Astrocyte (in vitro differentiated cells and primary cell): ENCODE measurements around the gene CTNNA2. TPM values are rescaled to one million over a fixed set of nuclear protein-coding genes. Genes with fewer than 3 reads are reported as not detected.

ENCODE experiments used
- DNase-seq: peaks from one replicate; pipeline ENCODE4 v3.0.0-alpha.2; 2010; ENCODE audit warnings: low read depth
- FAIRE-seq: peaks from 2 replicates; lab custom pipeline; 2011; peaks lifted over from hg19 to GRCh38; lab: Jason Lieb, UNC
- H2AFZ ChIP-seq: 2 replicates; pipeline ENCODE4 v1.6.0; 2012; ENCODE audit warnings: low read depth, low read length, inconsistent platforms
- H3K27ac ChIP-seq: 2 replicates; pipeline ENCODE4 v1.5.1; 2011; ENCODE audit warnings: low read depth, low read length, inconsistent platforms
- H3K27me3 ChIP-seq: 2 replicates; pipeline ENCODE4 v1.6.0; 2011; ENCODE audit warnings: low read length, inconsistent platforms; ENCODE audit not compliant: insufficient read depth
- H3K36me3 ChIP-seq: 2 replicates; pipeline ENCODE4 v1.5.1; 2011; ENCODE audit warnings: low read length, inconsistent platforms; ENCODE audit not compliant: insufficient read depth
- H3K4me1 ChIP-seq: 2 replicates; pipeline ENCODE4 v1.5.1; 2011; ENCODE audit warnings: low read length, inconsistent platforms; ENCODE audit not compliant: insufficient read depth
- H3K4me2 ChIP-seq: 2 replicates; pipeline ENCODE4 v1.6.0; 2012; ENCODE audit warnings: low read length, inconsistent platforms
- H3K4me3 ChIP-seq: 2 replicates; pipeline ENCODE4 v1.5.1; 2011; ENCODE audit warnings: low read depth, mild to moderate bottlenecking, low read length, inconsistent platforms; ENCODE audit not compliant: insufficient read depth
- H3K79me2 ChIP-seq: 2 replicates; pipeline ENCODE4 v1.6.0; 2012; ENCODE audit warnings: mild to moderate bottlenecking, low read length, inconsistent platforms; ENCODE audit not compliant: insufficient read depth
- H3K9ac ChIP-seq: 2 replicates; pipeline ENCODE4 v1.6.0; 2012; ENCODE audit warnings: mild to moderate bottlenecking, low read length, inconsistent platforms
- H3K9me3 ChIP-seq: 2 replicates; pipeline ENCODE4 v1.5.1; 2012; ENCODE audit warnings: low read depth, mild to moderate bottlenecking, low read length, inconsistent platforms; ENCODE audit not compliant: insufficient read depth
- H4K20me1 ChIP-seq: 2 replicates; pipeline ENCODE4 v1.6.0; 2012; ENCODE audit warnings: low read length, inconsistent platforms; ENCODE audit not compliant: insufficient read depth
- H3K27ac Mint-ChIP-seq: one replicate; pipeline ENCODE4 v1.8.0; 2021; ENCODE audit warnings: mild to moderate bottlenecking, mixed read lengths; ENCODE audit not compliant: unreplicated experiment
- H3K27me3 Mint-ChIP-seq: one replicate; pipeline ENCODE4 v1.8.0; 2021; ENCODE audit warnings: low read depth, mixed read lengths; ENCODE audit not compliant: unreplicated experiment
- H3K36me3 Mint-ChIP-seq: one replicate; pipeline ENCODE4 v1.8.0; 2021; ENCODE audit warnings: low read depth, mixed read lengths; ENCODE audit not compliant: unreplicated experiment
- H3K4me1 Mint-ChIP-seq: one replicate; pipeline ENCODE4 v1.8.0; 2021; ENCODE audit warnings: low read depth, mixed read lengths; ENCODE audit not compliant: unreplicated experiment
- H3K4me3 Mint-ChIP-seq: one replicate; pipeline ENCODE4 v1.8.0; 2021; ENCODE audit warnings: mild to moderate bottlenecking, moderate library complexity, mixed read lengths; ENCODE audit not compliant: unreplicated experiment
- H3K9me3 Mint-ChIP-seq: one replicate; pipeline ENCODE4 v1.8.0; 2021; ENCODE audit warnings: mild to moderate bottlenecking, mixed read lengths; ENCODE audit not compliant: unreplicated experiment
- EZH2 ChIP-seq: IDR thresholded peaks from 2 replicates; pipeline ENCODE4 v1.6.1; 2012; ENCODE audit warnings: mild to moderate bottlenecking, low read length, inconsistent platforms; ENCODE audit not compliant: insufficient read depth
- total RNA-seq: library from RNA; stranded (reverse); gene quantifications from 2 replicates; pipeline ENCODE4 v1.2.1, GENCODE V29; 2021
- TF ChIP-seq, protein P1 (sequence below): IDR thresholded peaks from 2 replicates; pipeline ENCODE4 v1.5.1; 2011; ENCODE audit warnings: low read depth, mild to moderate bottlenecking, inconsistent platforms, low read length, moderate library complexity; ENCODE audit not compliant: insufficient read depth

CTNNA2 gene
- total RNA-seq, 1 donor from 2014 or later = 3.9 TPM

GRCh38 chr2:79630060-79630459 lies 117.2 kb downstream of the CTNNA2 start:
- Histone ChIP-seq H2AFZ (peak overlapping the region; percentile 32), H3K36me3 (no peaks in the 10 kb centered on the region), H3K4me1 (no peaks in the 10 kb centered on the region), H3K79me2 (no peaks in the 10 kb centered on the region), H3K9ac (no peak overlapping the region), H3K27me3 (no peaks in the 10 kb centered on the region), H3K4me2 (no peak overlapping the region), H4K20me1 (no peaks in the 10 kb centered on the region), H3K4me3 (no peak overlapping the region), H3K9me3 (no peaks in the 10 kb centered on the region), H3K27ac (no peak overlapping the region)
- peaks cover 5% of the 10 kb centered on the region for H3K9me3 Mint-ChIP-seq
- peaks cover 13% of the 10 kb centered on the region for H3K4me1 Mint-ChIP-seq
- H3K36me3 Mint-ChIP-seq = no peaks in the 10 kb centered on the region
- peak; percentile 36 for DNase-seq
- TF ChIP-seq, protein P1, sequence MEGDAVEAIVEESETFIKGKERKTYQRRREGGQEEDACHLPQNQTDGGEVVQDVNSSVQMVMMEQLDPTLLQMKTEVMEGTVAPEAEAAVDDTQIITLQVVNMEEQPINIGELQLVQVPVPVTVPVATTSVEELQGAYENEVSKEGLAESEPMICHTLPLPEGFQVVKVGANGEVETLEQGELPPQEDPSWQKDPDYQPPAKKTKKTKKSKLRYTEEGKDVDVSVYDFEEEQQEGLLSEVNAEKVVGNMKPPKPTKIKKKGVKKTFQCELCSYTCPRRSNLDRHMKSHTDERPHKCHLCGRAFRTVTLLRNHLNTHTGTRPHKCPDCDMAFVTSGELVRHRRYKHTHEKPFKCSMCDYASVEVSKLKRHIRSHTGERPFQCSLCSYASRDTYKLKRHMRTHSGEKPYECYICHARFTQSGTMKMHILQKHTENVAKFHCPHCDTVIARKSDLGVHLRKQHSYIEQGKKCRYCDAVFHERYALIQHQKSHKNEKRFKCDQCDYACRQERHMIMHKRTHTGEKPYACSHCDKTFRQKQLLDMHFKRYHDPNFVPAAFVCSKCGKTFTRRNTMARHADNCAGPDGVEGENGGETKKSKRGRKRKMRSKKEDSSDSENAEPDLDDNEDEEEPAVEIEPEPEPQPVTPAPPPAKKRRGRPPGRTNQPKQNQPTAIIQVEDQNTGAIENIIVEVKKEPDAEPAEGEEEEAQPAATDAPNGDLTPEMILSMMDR = no peak
- no peak for TF ChIP-seq EZH2
- no peaks in the 10 kb centered on the region for H3K27me3 Mint-ChIP-seq
- H3K4me3 Mint-ChIP-seq = no peak overlapping the region
- peak overlapping the region; percentile 8 for H3K27ac Mint-ChIP-seq
- FAIRE-seq = no peak

DNA sequence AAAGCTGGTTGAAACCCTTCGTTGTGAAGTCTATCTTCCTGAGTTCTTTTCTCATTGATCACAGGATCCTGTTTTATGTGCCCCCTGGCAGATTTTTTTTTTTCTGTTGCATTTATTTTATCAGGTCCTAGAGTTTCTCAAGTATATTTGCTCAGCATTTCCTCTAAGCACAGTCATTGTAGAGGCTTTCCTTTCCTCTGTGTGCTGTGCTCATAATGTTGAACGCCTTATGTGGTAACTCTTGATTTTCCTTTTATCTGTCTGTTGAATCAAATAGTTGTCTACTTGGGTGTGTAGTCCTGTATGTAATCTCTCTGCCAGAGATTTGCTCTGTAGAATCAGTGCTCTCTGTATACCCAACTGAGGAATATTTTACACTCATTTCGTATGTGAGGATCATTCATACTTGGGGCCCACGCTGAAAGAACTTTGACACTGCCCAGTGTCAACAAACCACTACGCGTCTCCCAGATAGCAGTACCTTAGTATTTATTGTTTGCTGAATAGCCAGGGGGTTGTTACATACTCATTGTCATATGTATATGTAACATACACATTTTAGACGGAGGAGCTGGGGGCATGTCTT lies 118.2 kb downstream of the CTNNA2 start:
- H2AFZ ChIP-seq = no peak overlapping the region
- H3K36me3 ChIP-seq = no peaks in the 10 kb centered on the region
- H3K9me3 Mint-ChIP-seq = peaks cover 5% of the 10 kb centered on the region
- H3K27me3 Mint-ChIP-seq = no peaks in the 10 kb centered on the region
- H3K27ac ChIP-seq = no peak overlapping the region
- H3K4me2 ChIP-seq = no peak overlapping the region
- H3K27ac Mint-ChIP-seq = peak overlapping the region; percentile 22
- no peaks in the 10 kb centered on the region for H3K9me3 ChIP-seq
- no peak for DNase-seq
- no peak for FAIRE-seq
- H3K4me3 Mint-ChIP-seq = no peak overlapping the region
- H3K4me1 Mint-ChIP-seq = peaks cover 13% of the 10 kb centered on the region
- H3K9ac ChIP-seq = no peak overlapping the region
- H3K4me3 ChIP-seq = no peak overlapping the region
- TF ChIP-seq, protein P1 = no peak
- no peak for TF ChIP-seq EZH2
- no peaks in the 10 kb centered on the region for H3K79me2 ChIP-seq
- H4K20me1 ChIP-seq = no peaks in the 10 kb centered on the region
- H3K4me1 ChIP-seq = no peaks in the 10 kb centered on the region
- H3K36me3 Mint-ChIP-seq = no peaks in the 10 kb centered on the region
- H3K27me3 ChIP-seq = no peaks in the 10 kb centered on the region

DNA sequence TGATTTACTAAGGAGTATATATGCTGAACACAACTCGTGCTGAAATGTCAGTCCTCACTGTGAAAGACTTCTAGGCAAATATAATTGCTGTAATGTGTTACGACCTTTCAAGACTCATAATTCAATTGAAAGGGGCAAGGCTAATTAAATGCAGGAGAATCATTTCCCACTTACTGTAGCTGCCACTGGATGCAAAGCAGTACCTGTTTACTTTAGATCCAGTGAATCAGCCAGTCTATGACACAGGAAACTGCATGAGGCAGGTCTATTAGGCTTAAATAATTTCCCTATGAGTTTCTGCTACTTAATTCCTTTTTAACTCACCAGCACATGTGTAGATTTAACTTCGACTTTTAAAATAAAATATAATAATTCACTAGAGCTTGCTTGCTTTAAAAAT lies 125.6 kb downstream of the CTNNA2 start:
- H3K27me3 ChIP-seq = no peaks in the 10 kb centered on the region
- FAIRE-seq (no peak), DNase-seq (peak; percentile 21)
- no peak overlapping the region for H3K27ac ChIP-seq
- Mint-ChIP-seq H3K9me3 (peaks cover 5% of the 10 kb centered on the region), H3K36me3 (no peaks in the 10 kb centered on the region), H3K4me3 (no peak overlapping the region), H3K4me1 (peaks cover 5% of the 10 kb centered on the region), H3K27me3 (no peaks in the 10 kb centered on the region), H3K27ac (no peak overlapping the region)
- no peaks in the 10 kb centered on the region for H3K79me2 ChIP-seq
- no peak overlapping the region for H3K9ac ChIP-seq
- no peak overlapping the region for H2AFZ ChIP-seq
- TF ChIP-seq, protein P1 = no peak
- TF ChIP-seq EZH2 = no peak
- H3K9me3 ChIP-seq = no peaks in the 10 kb centered on the region
- H3K4me1 ChIP-seq = no peaks in the 10 kb centered on the region
- no peaks in the 10 kb centered on the region for H3K36me3 ChIP-seq
- no peak overlapping the region for H3K4me2 ChIP-seq
- no peak overlapping the region for H3K4me3 ChIP-seq
- no peaks in the 10 kb centered on the region for H4K20me1 ChIP-seq
